Measurements from ENCODE around the gene AGAP5.

The AGAP5 gene

GRCh38 chr10:73655257-73655989, 42.5 kb downstream of the AGAP5 start:
- H3K9me3 ChIP-seq (ENCODE audit: control insufficient read depth, insufficient read depth, low read length) = no peaks in the 10 kb centered on the region
- no peaks in the 10 kb centered on the region for H3K4me1 ChIP-seq (ENCODE audit: control insufficient read depth, insufficient read depth, low read length)
- no peak overlapping the region for H3K27ac ChIP-seq (ENCODE audit: low read length)
- no peak overlapping the region for H3K4me3 ChIP-seq (ENCODE audit: low read length)
- no peak for DNase-seq (ENCODE audit: low read depth, low spot score)
- no peaks in the 10 kb centered on the region for H3K36me3 ChIP-seq (ENCODE audit: control insufficient read depth, insufficient read depth, low read length)
- H3K27me3 ChIP-seq (ENCODE audit: control insufficient read depth, insufficient read depth, low read length) = no peaks in the 10 kb centered on the region
- no CpG with 5 or more reads among the region's 12 CpGs for WGBS (ENCODE audit: insufficient coverage, insufficient read length)

DNA sequence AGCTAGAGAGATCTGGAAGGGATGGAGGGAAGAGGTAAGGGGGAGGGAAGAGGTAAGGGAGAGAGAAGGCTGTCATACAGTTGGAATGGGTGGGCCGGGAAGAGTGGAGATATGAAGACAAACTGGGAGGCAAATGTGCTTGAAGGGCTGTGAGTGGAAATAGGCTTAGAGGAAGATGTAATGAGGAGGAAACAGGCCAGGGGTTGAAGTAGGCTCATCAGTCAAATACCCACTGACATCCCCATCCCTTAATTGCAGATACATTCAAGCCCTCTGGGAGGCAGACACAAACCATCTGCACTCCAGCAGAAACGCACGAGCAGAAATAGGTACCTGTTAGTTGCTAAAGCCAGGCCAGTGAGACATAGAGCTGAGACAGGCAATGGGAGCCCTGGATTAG, 44.2 kb downstream of the AGAP5 start:
- no peaks in the 10 kb centered on the region for H3K36me3 ChIP-seq (ENCODE audit: control insufficient read depth, insufficient read depth, low read length)
- no peaks in the 10 kb centered on the region for H3K9me3 ChIP-seq (ENCODE audit: control insufficient read depth, insufficient read depth, low read length)
- no peak overlapping the region for H3K4me3 ChIP-seq (ENCODE audit: low read length)
- no peak for DNase-seq (ENCODE audit: low read depth, low spot score)
- no peak overlapping the region for H3K27ac ChIP-seq (ENCODE audit: low read length)
- H3K4me1 ChIP-seq (ENCODE audit: control insufficient read depth, insufficient read depth, low read length) = no peaks in the 10 kb centered on the region
- H3K27me3 ChIP-seq (ENCODE audit: control insufficient read depth, insufficient read depth, low read length) = no peaks in the 10 kb centered on the region
- WGBS (ENCODE audit: insufficient coverage, insufficient read length) = no CpG with 5 or more reads among the region's 3 CpGs

GRCh38 chr10:73653195-73653594, 44.7 kb downstream of the AGAP5 start:
- DNase-seq (ENCODE audit: low read depth, low spot score) = no peak
- Histone ChIP-seq H3K36me3 (ENCODE audit: control insufficient read depth, insufficient read depth, low read length) (no peaks in the 10 kb centered on the region; the same call in 1 of the 2 replicates), H3K27ac (ENCODE audit: low read length) (no peak overlapping the region), H3K4me3 (ENCODE audit: low read length) (no peak overlapping the region), H3K27me3 (ENCODE audit: control insufficient read depth, insufficient read depth, low read length) (no peaks in the 10 kb centered on the region), H3K4me1 (ENCODE audit: control insufficient read depth, insufficient read depth, low read length) (0 out of 2 replicates have a peak, but pooled peaks cover 2% of the 10 kb centered on the region), H3K9me3 (ENCODE audit: control insufficient read depth, insufficient read depth, low read length) (no peaks in the 10 kb centered on the region)
- no CpG with 5 or more reads among the region's 11 CpGs for WGBS (ENCODE audit: insufficient coverage, insufficient read length)

- Histone ChIP-seq H3K27me3 (ENCODE audit: control insufficient read depth, insufficient read depth, low read length) (no peaks in the 10 kb centered on the region), H3K9me3 (ENCODE audit: control insufficient read depth, insufficient read depth, low read length) (no peaks in the 10 kb centered on the region), H3K27ac (ENCODE audit: low read length) (no peak overlapping the region), H3K4me3 (ENCODE audit: low read length) (no peak overlapping the region), H3K4me1 (ENCODE audit: control insufficient read depth, insufficient read depth, low read length) (0 out of 2 replicates have a peak, but pooled peaks cover 2% of the 10 kb centered on the region), H3K36me3 (ENCODE audit: control insufficient read depth, insufficient read depth, low read length) (no peaks in the 10 kb centered on the region; the same call in 1 of the 2 replicates)
- WGBS (ENCODE audit: insufficient coverage, insufficient read length) = no CpG with 5 or more reads among the region's 5 CpGs
- no peak for DNase-seq (ENCODE audit: low read depth, low spot score)
Observed at GRCh38 chr10:73650537-73651331, 47.2 kb downstream of the AGAP5 start.

DNA sequence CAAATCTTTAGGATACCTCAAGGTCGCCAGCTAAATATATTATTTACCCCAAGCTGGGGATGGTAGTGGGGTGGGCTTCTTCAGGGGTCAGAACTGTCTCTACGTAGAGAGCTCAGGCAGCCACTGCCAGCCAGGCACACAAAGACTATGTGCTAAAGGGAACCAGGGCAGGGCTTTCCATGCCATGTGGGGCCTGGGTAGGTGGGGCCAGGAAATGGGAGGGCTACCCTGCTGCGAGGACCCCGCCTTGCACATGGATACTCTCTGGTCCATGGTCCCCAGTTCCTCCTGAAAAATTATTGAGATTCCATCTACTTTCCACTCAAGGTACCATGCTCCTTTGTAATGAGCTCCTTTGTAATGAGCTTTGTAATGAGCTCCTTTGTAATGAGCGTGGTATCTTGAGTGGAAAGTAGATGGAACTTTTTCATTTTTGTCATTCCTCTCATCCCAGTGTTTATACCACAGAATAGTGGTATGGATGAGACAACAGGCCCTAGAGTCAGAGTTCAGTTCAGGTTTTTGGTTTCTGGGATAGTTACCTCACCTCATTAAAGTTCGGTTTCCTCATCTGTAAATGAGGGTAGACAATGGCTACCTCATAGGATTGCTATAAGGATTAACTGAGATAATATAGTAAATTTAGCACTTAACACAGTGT, 47.9 kb downstream of the AGAP5 start:
- Histone ChIP-seq H3K4me1 (ENCODE audit: control insufficient read depth, insufficient read depth, low read length) (0 out of 2 replicates have a peak, but pooled peaks cover 2% of the 10 kb centered on the region), H3K4me3 (ENCODE audit: low read length) (no peak overlapping the region), H3K36me3 (ENCODE audit: control insufficient read depth, insufficient read depth, low read length) (no peaks in the 10 kb centered on the region; the same call in 1 of the 2 replicates), H3K9me3 (ENCODE audit: control insufficient read depth, insufficient read depth, low read length) (no peaks in the 10 kb centered on the region), H3K27ac (ENCODE audit: low read length) (no peak overlapping the region), H3K27me3 (ENCODE audit: control insufficient read depth, insufficient read depth, low read length) (no peaks in the 10 kb centered on the region)
- WGBS (ENCODE audit: insufficient coverage, insufficient read length) = no CpG with 5 or more reads among the region's 6 CpGs
- DNase-seq (ENCODE audit: low read depth, low spot score) = no peak

- no peak overlapping the region for H3K4me3 ChIP-seq (ENCODE audit: low read length)
- 0 out of 2 replicates have a peak, but pooled peaks cover 2% of the 10 kb centered on the region for H3K4me1 ChIP-seq (ENCODE audit: control insufficient read depth, insufficient read depth, low read length)
- no peaks in the 10 kb centered on the region for H3K27me3 ChIP-seq (ENCODE audit: control insufficient read depth, insufficient read depth, low read length)
- H3K27ac ChIP-seq (ENCODE audit: low read length) = no peak overlapping the region
- DNase-seq (ENCODE audit: low read depth, low spot score) = no peak
- no peaks in the 10 kb centered on the region for H3K9me3 ChIP-seq (ENCODE audit: control insufficient read depth, insufficient read depth, low read length)
- no CpG with 5 or more reads among the region's 4 CpGs for WGBS (ENCODE audit: insufficient coverage, insufficient read length)
- no peaks in the 10 kb centered on the region; the same call in 1 of the 2 replicates for H3K36me3 ChIP-seq (ENCODE audit: control insufficient read depth, insufficient read depth, low read length)
Observed at GRCh38 chr10:73648975-73649829, 48.7 kb downstream of the AGAP5 start.

DNA sequence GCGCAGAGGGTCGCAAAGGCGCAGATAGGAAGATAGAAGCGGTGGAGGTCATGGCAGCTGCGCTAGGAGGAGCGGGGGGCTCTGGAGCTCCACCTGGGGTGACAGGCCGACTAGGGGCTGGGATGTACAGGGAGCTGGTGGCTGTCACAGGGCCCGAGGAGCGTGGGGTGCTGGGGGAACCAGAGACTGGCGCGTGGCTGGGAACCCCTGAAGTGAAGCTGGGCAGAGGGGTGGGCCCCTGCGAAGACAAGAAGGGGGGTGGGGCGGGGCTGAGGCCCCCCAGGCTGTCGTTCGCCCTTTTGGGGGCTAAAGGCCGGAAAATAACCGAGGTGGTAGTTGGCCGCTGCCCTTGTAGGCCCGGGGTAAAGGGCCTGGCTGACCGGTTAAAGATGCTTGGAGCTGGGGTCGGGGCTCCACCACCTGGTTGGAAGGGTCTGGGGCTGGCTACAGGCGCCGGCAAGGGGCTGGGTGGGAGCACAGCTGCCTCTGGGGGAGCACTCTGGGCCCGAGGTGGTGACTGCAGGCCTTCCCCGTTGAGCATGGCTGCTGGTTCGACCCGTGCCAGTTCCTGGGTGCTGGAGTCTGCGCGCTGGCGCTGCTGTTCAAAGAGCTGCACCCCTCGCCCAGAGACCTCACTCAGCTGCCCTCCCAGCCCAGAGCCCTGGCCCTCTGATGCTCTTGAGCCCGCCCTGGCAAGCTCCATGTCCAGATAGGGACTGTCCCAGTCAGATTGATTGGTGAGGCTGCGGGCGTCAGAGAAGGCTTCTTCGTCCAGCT, 49.8 kb downstream of the AGAP5 start:
- no peaks in the 10 kb centered on the region for H3K9me3 ChIP-seq (ENCODE audit: control insufficient read depth, insufficient read depth, low read length)
- no peaks in the 10 kb centered on the region; the same call in 1 of the 2 replicates for H3K36me3 ChIP-seq (ENCODE audit: control insufficient read depth, insufficient read depth, low read length)
- WGBS (ENCODE audit: insufficient coverage, insufficient read length) = no CpG with 5 or more reads among the region's 35 CpGs
- no peaks in the 10 kb centered on the region for H3K27me3 ChIP-seq (ENCODE audit: control insufficient read depth, insufficient read depth, low read length)
- H3K27ac ChIP-seq (ENCODE audit: low read length) = no peak overlapping the region
- 0 out of 2 replicates have a peak, but pooled peaks cover 2% of the 10 kb centered on the region for H3K4me1 ChIP-seq (ENCODE audit: control insufficient read depth, insufficient read depth, low read length)
- no peak for DNase-seq (ENCODE audit: low read depth, low spot score)
- peak overlapping the region; percentile 15; the same call in 1 of the 2 replicates for H3K4me3 ChIP-seq (ENCODE audit: low read length)

DNA sequence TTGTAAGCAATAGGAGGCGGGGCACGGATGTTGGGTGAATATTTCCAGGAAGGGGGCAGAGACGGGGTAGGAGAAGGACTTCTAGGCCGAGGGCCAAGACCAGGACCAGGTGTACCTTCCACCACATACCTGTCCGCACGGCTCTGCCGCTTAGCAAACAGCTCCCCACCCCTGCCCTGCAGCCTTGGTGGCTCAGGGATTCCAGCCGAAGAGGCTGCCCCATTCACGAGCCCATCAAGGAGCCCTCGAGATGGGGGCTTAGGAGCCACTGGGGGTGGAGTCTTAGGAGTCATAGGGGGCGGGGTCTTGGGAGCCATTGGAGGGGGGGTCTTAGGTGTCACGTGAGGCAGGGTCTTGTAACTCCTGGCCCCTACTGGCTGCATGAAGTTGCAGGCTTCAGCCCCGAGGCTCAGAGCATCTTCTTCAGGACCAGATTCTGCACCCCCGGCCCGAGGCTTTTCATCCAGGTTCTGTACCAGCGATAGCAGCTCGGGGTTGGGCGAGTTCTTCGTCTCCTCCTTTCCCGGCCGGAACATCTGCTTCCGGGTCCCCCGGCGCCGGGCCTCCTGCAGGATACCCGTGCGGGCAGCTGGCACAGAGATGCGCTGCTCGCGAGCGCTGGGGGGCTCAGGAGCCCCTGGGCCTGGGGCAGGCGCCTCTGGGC, 50.6 kb downstream of the AGAP5 start:
- DNase-seq (ENCODE audit: low read depth, low spot score) = peak; percentile 60
- Histone ChIP-seq H3K36me3 (ENCODE audit: control insufficient read depth, insufficient read depth, low read length) (no peaks in the 10 kb centered on the region; the same call in 1 of the 2 replicates), H3K4me3 (ENCODE audit: low read length) (peak overlapping the region; percentile 15; the same call in 1 of the 2 replicates), H3K27me3 (ENCODE audit: control insufficient read depth, insufficient read depth, low read length) (no peaks in the 10 kb centered on the region), H3K4me1 (ENCODE audit: control insufficient read depth, insufficient read depth, low read length) (0 out of 2 replicates have a peak, but pooled peaks cover 2% of the 10 kb centered on the region), H3K9me3 (ENCODE audit: control insufficient read depth, insufficient read depth, low read length) (no peaks in the 10 kb centered on the region), H3K27ac (ENCODE audit: low read length) (no peak overlapping the region)
- WGBS (ENCODE audit: insufficient coverage, insufficient read length) = no CpG with 5 or more reads among the region's 32 CpGs

DNA sequence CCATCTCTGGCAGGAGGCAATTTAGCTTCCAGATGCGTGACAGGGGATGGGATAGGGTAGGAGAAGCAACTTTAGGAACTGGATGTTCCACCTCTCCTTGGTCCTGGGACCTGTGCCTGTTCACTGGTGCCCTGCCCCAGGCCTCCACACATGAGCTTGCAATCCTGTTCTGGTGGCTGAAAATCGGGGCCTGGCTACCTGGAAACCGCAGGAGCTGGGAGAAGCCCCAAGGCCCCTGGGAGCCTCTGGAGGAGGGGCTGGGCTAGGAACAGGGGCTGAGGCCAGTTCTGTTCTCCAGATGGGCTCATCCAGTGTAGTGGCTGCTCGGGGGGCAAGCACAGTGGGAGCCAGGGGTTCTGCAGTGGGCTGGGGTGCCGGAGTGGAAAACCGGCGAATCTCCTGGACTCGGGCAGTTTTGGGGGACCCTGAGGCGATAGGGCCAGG, 51.3 kb downstream of the AGAP5 start:
- Histone ChIP-seq H3K9me3 (ENCODE audit: control insufficient read depth, insufficient read depth, low read length) (no peaks in the 10 kb centered on the region), H3K4me1 (ENCODE audit: control insufficient read depth, insufficient read depth, low read length) (0 out of 2 replicates have a peak, but pooled peaks cover 2% of the 10 kb centered on the region), H3K4me3 (ENCODE audit: low read length) (no peak overlapping the region), H3K27ac (ENCODE audit: low read length) (no peak overlapping the region), H3K36me3 (ENCODE audit: control insufficient read depth, insufficient read depth, low read length) (no peaks in the 10 kb centered on the region; the same call in 1 of the 2 replicates), H3K27me3 (ENCODE audit: control insufficient read depth, insufficient read depth, low read length) (no peaks in the 10 kb centered on the region)
- WGBS (ENCODE audit: insufficient coverage, insufficient read length) = no CpG with 5 or more reads among the region's 9 CpGs
- DNase-seq (ENCODE audit: low read depth, low spot score) = no peak
